ENCODE measurements around the gene DSG3.
"Not testable (repeated sequence)": the region's sequence is repeated elsewhere in the genome, so short reads cannot be mapped to it uniquely, and the experiment has no call there.

The DSG3 gene

GRCh38 chr18:31505156-31505555, 57.6 kb downstream of the DSG3 start:
- Histone ChIP-seq H3K27me3 (replicated peaks in 2 of 5; ENCODE audit: control insufficient read depth in 4 of 5, insufficient read depth in 5 of 5, low read length in 4 of 5) (no peaks in the 10 kb centered on the region), H3K36me3 (ENCODE audit: control insufficient read depth in 4 of 4, insufficient read depth in 4 of 4, low read length in 3 of 4) (no peaks in the 10 kb centered on the region), H3K9me3 (ENCODE audit: control extremely low read depth in 1 of 5, control insufficient read depth in 4 of 5, insufficient read depth in 2 of 5, low read depth in 1 of 5, low read length in 4 of 5) (no peaks in the 10 kb centered on the region), H3K4me3 (ENCODE audit: control insufficient read depth in 1 of 7, extremely low read depth in 1 of 7, insufficient read depth in 4 of 7, low read depth in 2 of 7, low read length in 6 of 7) (peak overlapping the region in 2 of 7 experiments; percentile 24 to 64), H3K4me1 (ENCODE audit: control extremely low read depth in 1 of 4, control insufficient read depth in 4 of 4, insufficient read depth in 4 of 4, low read length in 3 of 4) (peaks cover 0 to 19% (median 8%) of the 10 kb centered on the region in 4 experiments), H3K27ac (ENCODE audit: insufficient read depth in 1 of 2, low read depth in 1 of 2, low read length in 2 of 2, poor library complexity in 1 of 2, severe bottlenecking in 2 of 2) (no peak overlapping the region)
- 0% methylated on average over 3 of the region's 6 CpGs for WGBS (ENCODE audit: insufficient coverage)
- DNase-seq = peak in 1 of 3 donors; percentile 24
- CTCF ChIA-PET = interaction anchor here (0.5 kb wide), 1 partner anchor 427 kb away, joined by 3 read pairs; no protein-coding TSS in a partner anchor
- POLR2A ChIA-PET = no interaction called here

DNA sequence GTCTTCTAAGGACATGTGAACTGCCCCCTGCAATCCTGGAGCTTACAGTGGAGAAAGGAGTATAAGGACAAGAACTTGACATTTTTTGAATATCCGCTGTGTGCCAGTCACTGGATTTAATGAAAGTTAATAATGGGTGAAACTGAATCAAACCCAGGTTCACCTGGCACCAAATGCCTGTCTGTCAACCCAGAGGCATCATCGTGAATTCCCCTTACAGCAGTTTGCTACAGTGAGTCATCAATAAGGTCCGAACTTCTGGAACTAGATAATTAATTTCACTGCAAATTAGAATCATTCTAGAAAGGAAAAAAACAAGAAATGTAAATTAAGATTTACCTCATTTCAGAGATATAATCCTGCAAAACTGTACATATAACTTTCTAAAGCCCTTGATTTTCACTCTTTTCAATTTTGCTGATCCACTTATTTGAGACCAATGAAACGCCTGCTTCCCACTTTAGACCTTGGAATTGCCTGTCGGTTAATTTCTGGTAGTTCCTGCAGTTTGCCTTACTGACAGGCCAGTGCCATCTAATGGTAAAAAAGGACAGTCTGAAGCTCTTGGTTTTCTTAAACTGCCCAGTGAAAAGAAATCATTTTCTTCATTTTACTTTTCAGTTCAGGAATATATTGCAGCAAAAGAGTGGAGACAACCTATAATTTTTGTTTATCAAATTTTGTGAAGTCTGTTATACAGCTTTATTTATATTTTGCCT, 58.6 kb downstream of the DSG3 start:
- no peaks in the 10 kb centered on the region for H3K27me3 ChIP-seq (replicated peaks in 2 of 5; ENCODE audit: control insufficient read depth in 4 of 5, insufficient read depth in 5 of 5, low read length in 4 of 5)
- DNase-seq = peak in 1 of 3 donors; percentile 15
- H3K9me3 ChIP-seq (ENCODE audit: control extremely low read depth in 1 of 5, control insufficient read depth in 4 of 5, insufficient read depth in 2 of 5, low read depth in 1 of 5, low read length in 4 of 5) = no peaks in the 10 kb centered on the region
- H3K4me3 ChIP-seq (ENCODE audit: control insufficient read depth in 1 of 7, extremely low read depth in 1 of 7, insufficient read depth in 4 of 7, low read depth in 2 of 7, low read length in 6 of 7) = no peak overlapping the region
- no peaks in the 10 kb centered on the region for H3K36me3 ChIP-seq (ENCODE audit: control insufficient read depth in 4 of 4, insufficient read depth in 4 of 4, low read length in 3 of 4)
- 83% methylated on average over 3 of the region's 5 CpGs for WGBS (ENCODE audit: insufficient coverage)
- ChIA-PET CTCF (interaction anchor here (0.7 to 1.4 kb wide), 2 partner anchors 9 to 486 kb away, joined by 3 to 4 read pairs; partner anchors contain the start of gene DSG2), POLR2A (no interaction called here)
- H3K4me1 ChIP-seq (ENCODE audit: control extremely low read depth in 1 of 4, control insufficient read depth in 4 of 4, insufficient read depth in 4 of 4, low read length in 3 of 4) = peaks cover 0 to 15% (median 5%) of the 10 kb centered on the region in 4 experiments
- H3K27ac ChIP-seq (ENCODE audit: insufficient read depth in 1 of 2, low read depth in 1 of 2, low read length in 2 of 2, poor library complexity in 1 of 2, severe bottlenecking in 2 of 2) = no peak overlapping the region

- H3K27me3 ChIP-seq (replicated peaks in 2 of 5; ENCODE audit: control insufficient read depth in 4 of 5, insufficient read depth in 5 of 5, low read length in 4 of 5); H3K9me3 ChIP-seq (ENCODE audit: control extremely low read depth in 1 of 5, control insufficient read depth in 4 of 5, insufficient read depth in 2 of 5, low read depth in 1 of 5, low read length in 4 of 5); H3K4me3 ChIP-seq (ENCODE audit: control insufficient read depth in 1 of 7, extremely low read depth in 1 of 7, insufficient read depth in 4 of 7, low read depth in 2 of 7, low read length in 6 of 7); H3K36me3 ChIP-seq (ENCODE audit: control insufficient read depth in 4 of 4, insufficient read depth in 4 of 4, low read length in 3 of 4); H3K27ac ChIP-seq (ENCODE audit: insufficient read depth in 1 of 2, low read depth in 1 of 2, low read length in 2 of 2, poor library complexity in 1 of 2, severe bottlenecking in 2 of 2); DNase-seq; POLR2A ChIA-PET: not testable (repeated sequence)
- CTCF ChIA-PET = interaction anchor here (1.4 kb wide), 1 partner anchor 10 kb away, joined by 4 read pairs; the partner anchor contains the start of gene DSG2
- WGBS (ENCODE audit: insufficient coverage) = no CpG with 5 or more reads among the region's 2 CpGs
- H3K4me1 ChIP-seq (ENCODE audit: control extremely low read depth in 1 of 4, control insufficient read depth in 4 of 4, insufficient read depth in 4 of 4, low read length in 3 of 4) = peaks cover 0 to 15% (median 5%) of the 10 kb centered on the region in 4 experiments
Measured at GRCh38 chr18:31507124-31507523, 59.6 kb downstream of the DSG3 start.

DNA sequence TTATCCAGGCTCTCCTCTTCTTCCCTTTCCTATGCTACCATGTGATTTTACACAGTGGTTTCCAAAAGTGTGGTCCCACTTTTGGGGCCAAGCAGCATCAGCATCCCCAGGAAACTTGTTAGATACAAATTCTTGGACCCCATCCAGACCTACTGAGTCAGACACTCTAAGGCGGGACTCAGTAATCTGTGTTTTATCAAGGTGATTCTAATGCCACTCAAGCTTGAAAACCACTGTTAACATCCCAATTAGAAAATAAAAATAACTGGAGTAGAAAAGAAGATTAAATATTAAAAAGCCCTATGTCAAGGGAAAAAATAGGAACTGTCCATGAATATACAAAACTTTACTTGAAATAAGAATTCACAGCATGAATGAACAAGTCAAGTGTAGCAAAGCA, 61.2 kb downstream of the DSG3 start:
- H3K9me3 ChIP-seq (ENCODE audit: control extremely low read depth in 1 of 5, control insufficient read depth in 4 of 5, insufficient read depth in 2 of 5, low read depth in 1 of 5, low read length in 4 of 5) = no peaks in the 10 kb centered on the region
- H3K4me3 ChIP-seq (ENCODE audit: control insufficient read depth in 1 of 7, extremely low read depth in 1 of 7, insufficient read depth in 4 of 7, low read depth in 2 of 7, low read length in 6 of 7) = no peak overlapping the region
- H3K4me1 ChIP-seq (ENCODE audit: control extremely low read depth in 1 of 4, control insufficient read depth in 4 of 4, insufficient read depth in 4 of 4, low read length in 3 of 4) = peaks cover 0 to 26% (median 9%) of the 10 kb centered on the region in 4 experiments
- CTCF ChIA-PET = interaction anchor here (0.7 to 1.5 kb wide), 2 partner anchors 9 to 11 kb away, joined by 3 to 4 read pairs; partner anchors contain the start of gene DSG2
- no peaks in the 10 kb centered on the region for H3K36me3 ChIP-seq (ENCODE audit: control insufficient read depth in 4 of 4, insufficient read depth in 4 of 4, low read length in 3 of 4)
- no CpG with 5 or more reads among the region's 1 CpG for WGBS (ENCODE audit: insufficient coverage)
- no peaks in the 10 kb centered on the region for H3K27me3 ChIP-seq (replicated peaks in 2 of 5; ENCODE audit: control insufficient read depth in 4 of 5, insufficient read depth in 5 of 5, low read length in 4 of 5)
- POLR2A ChIA-PET = no interaction called here
- no peak overlapping the region for H3K27ac ChIP-seq (ENCODE audit: insufficient read depth in 1 of 2, low read depth in 1 of 2, low read length in 2 of 2, poor library complexity in 1 of 2, severe bottlenecking in 2 of 2)
- no peak for DNase-seq

GRCh38 chr18:31509571-31509970, 62.0 kb downstream of the DSG3 start:
- H3K4me3 ChIP-seq (ENCODE audit: control insufficient read depth in 1 of 7, extremely low read depth in 1 of 7, insufficient read depth in 4 of 7, low read depth in 2 of 7, low read length in 6 of 7) = no peak overlapping the region
- no peaks in the 10 kb centered on the region for H3K36me3 ChIP-seq (ENCODE audit: control insufficient read depth in 4 of 4, insufficient read depth in 4 of 4, low read length in 3 of 4)
- H3K27ac ChIP-seq (ENCODE audit: insufficient read depth in 1 of 2, low read depth in 1 of 2, low read length in 2 of 2, poor library complexity in 1 of 2, severe bottlenecking in 2 of 2) = no peak overlapping the region
- no peak for DNase-seq
- no peaks in the 10 kb centered on the region for H3K9me3 ChIP-seq (ENCODE audit: control extremely low read depth in 1 of 5, control insufficient read depth in 4 of 5, insufficient read depth in 2 of 5, low read depth in 1 of 5, low read length in 4 of 5)
- POLR2A ChIA-PET = no interaction called here
- H3K27me3 ChIP-seq (replicated peaks in 2 of 5; ENCODE audit: control insufficient read depth in 4 of 5, insufficient read depth in 5 of 5, low read length in 4 of 5) = no peaks in the 10 kb centered on the region
- CTCF ChIA-PET = interaction anchor here (0.7 to 1.5 kb wide), 2 partner anchors 10 to 12 kb away, joined by 3 to 4 read pairs; partner anchors contain the start of gene DSG2
- WGBS (ENCODE audit: insufficient coverage) = 100% methylated on average over 2 of the region's 3 CpGs
- peaks cover 0 to 20% (median 6%) of the 10 kb centered on the region in 4 experiments for H3K4me1 ChIP-seq (ENCODE audit: control extremely low read depth in 1 of 4, control insufficient read depth in 4 of 4, insufficient read depth in 4 of 4, low read length in 3 of 4)

- Histone ChIP-seq H3K4me3 (ENCODE audit: control insufficient read depth in 1 of 7, extremely low read depth in 1 of 7, insufficient read depth in 4 of 7, low read depth in 2 of 7, low read length in 6 of 7) (no peak overlapping the region), H3K9me3 (ENCODE audit: control extremely low read depth in 1 of 5, control insufficient read depth in 4 of 5, insufficient read depth in 2 of 5, low read depth in 1 of 5, low read length in 4 of 5) (no peaks in the 10 kb centered on the region), H3K27me3 (replicated peaks in 2 of 5; ENCODE audit: control insufficient read depth in 4 of 5, insufficient read depth in 5 of 5, low read length in 4 of 5) (no peaks in the 10 kb centered on the region), H3K27ac (ENCODE audit: insufficient read depth in 1 of 2, low read depth in 1 of 2, low read length in 2 of 2, poor library complexity in 1 of 2, severe bottlenecking in 2 of 2) (no peak overlapping the region), H3K36me3 (ENCODE audit: control insufficient read depth in 4 of 4, insufficient read depth in 4 of 4, low read length in 3 of 4) (no peaks in the 10 kb centered on the region), H3K4me1 (ENCODE audit: control extremely low read depth in 1 of 4, control insufficient read depth in 4 of 4, insufficient read depth in 4 of 4, low read length in 3 of 4) (peaks cover 0 to 13% (median 4%) of the 10 kb centered on the region in 4 experiments)
- ChIA-PET CTCF (interaction anchor here (0.6 kb wide), 1 partner anchor 186 kb away, joined by 3 read pairs; no protein-coding TSS in a partner anchor), POLR2A (no interaction called here)
- peak in 1 of 3 donors; percentile 30 for DNase-seq
Measured at GRCh38 chr18:31510319-31510718, 62.8 kb downstream of the DSG3 start.

GRCh38 chr18:31511098-31511497, 63.6 kb downstream of the DSG3 start:
- Histone ChIP-seq H3K4me3 (ENCODE audit: control insufficient read depth in 1 of 7, extremely low read depth in 1 of 7, insufficient read depth in 4 of 7, low read depth in 2 of 7, low read length in 6 of 7) (no peak overlapping the region), H3K4me1 (ENCODE audit: control extremely low read depth in 1 of 4, control insufficient read depth in 4 of 4, insufficient read depth in 4 of 4, low read length in 3 of 4) (peaks cover 0 to 11% (median 4%) of the 10 kb centered on the region in 4 experiments), H3K36me3 (ENCODE audit: control insufficient read depth in 4 of 4, insufficient read depth in 4 of 4, low read length in 3 of 4) (no peaks in the 10 kb centered on the region), H3K27ac (ENCODE audit: insufficient read depth in 1 of 2, low read depth in 1 of 2, low read length in 2 of 2, poor library complexity in 1 of 2, severe bottlenecking in 2 of 2) (no peak overlapping the region), H3K9me3 (ENCODE audit: control extremely low read depth in 1 of 5, control insufficient read depth in 4 of 5, insufficient read depth in 2 of 5, low read depth in 1 of 5, low read length in 4 of 5) (no peaks in the 10 kb centered on the region), H3K27me3 (replicated peaks in 2 of 5; ENCODE audit: control insufficient read depth in 4 of 5, insufficient read depth in 5 of 5, low read length in 4 of 5) (no peaks in the 10 kb centered on the region)
- ChIA-PET CTCF (interaction anchor here (0.6 kb wide), 1 partner anchor 185 kb away, joined by 3 read pairs; no protein-coding TSS in a partner anchor), POLR2A (no interaction called here)
- 54% methylated on average over 2 of the region's 6 CpGs for WGBS (ENCODE audit: insufficient coverage)
- peak in 1 of 3 donors; percentile 29 for DNase-seq

Measured in common myeloid progenitor, CD34-positive (primary cell).